ENCODE measurements around the gene GRIK3. TPM values are rescaled to one million over a fixed set of nuclear protein-coding genes. Genes with fewer than 3 reads are reported as not detected.

Gene GRIK3
- total RNA-seq, 6 experiments from 2014 or later, result 0.07 TPM; not detected in 5

DNA sequence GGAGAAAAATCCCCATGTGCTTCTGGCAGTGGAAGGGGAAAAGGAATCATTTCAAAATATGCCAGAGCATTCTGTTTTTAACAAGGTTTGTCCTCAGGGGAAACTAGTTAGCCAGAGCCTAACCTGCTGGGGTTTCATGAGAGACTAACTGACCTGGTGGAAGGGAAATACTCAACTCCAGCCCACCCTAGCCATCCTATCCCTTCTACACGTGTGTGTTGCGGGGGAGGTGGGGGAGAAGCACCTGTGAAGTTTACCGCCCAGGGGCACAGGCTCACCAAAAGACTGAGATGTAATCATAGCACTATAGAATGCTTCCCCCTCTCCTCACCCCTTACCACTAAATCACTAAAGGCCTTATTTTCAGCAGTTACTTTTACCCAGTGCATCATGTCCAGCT is 139.5 kb downstream of the GRIK3 start:
- WGBS (ENCODE audit: insufficient coverage, low coverage, low lambda C conversion rate, missing lambda C conversion rate), result 24% methylated on average over 3 of the region's 3 CpGs

DNA sequence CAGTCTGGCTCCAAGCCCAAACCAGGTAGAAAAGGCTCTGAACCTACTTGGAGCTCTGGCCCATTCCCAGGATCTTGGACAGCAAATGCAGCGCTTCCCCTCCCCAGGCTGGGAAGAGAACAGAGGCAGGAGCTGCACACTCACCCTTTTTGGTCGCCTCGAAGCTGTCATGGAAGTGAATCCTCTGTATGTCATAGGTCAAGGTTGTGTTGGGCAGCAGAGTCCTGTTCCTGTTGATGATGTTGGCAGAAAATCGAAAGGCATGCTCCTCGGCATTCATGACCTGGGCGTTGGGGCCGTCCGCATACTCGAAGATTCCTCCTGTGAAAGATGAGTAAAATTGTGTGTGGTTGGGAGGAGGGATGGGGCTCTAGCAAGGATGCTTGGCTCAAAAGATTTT is 143.5 kb downstream of the GRIK3 start:
- Histone ChIP-seq H3K4me1 (no peaks in the 10 kb centered on the region), H3K27me3 (no peaks in the 10 kb centered on the region), H3K36me3 (no peaks in the 10 kb centered on the region), H3K27ac (no peak overlapping the region), H3K4me3 (no peak overlapping the region), H3K9me3 (no peaks in the 10 kb centered on the region)
- ATAC-seq (no peak), DNase-seq (no peak)
- WGBS (ENCODE audit: insufficient coverage, low coverage, low lambda C conversion rate, missing lambda C conversion rate), result 48% methylated on average over 6 of the region's 9 CpGs
- intact Hi-C loops (cut with DNase I), result no loop called here
- TF ChIP-seq, protein P1, sequence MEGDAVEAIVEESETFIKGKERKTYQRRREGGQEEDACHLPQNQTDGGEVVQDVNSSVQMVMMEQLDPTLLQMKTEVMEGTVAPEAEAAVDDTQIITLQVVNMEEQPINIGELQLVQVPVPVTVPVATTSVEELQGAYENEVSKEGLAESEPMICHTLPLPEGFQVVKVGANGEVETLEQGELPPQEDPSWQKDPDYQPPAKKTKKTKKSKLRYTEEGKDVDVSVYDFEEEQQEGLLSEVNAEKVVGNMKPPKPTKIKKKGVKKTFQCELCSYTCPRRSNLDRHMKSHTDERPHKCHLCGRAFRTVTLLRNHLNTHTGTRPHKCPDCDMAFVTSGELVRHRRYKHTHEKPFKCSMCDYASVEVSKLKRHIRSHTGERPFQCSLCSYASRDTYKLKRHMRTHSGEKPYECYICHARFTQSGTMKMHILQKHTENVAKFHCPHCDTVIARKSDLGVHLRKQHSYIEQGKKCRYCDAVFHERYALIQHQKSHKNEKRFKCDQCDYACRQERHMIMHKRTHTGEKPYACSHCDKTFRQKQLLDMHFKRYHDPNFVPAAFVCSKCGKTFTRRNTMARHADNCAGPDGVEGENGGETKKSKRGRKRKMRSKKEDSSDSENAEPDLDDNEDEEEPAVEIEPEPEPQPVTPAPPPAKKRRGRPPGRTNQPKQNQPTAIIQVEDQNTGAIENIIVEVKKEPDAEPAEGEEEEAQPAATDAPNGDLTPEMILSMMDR (IDR thresholded peaks at IDR 0.05), result no peak
- TF ChIP-seq POLR2A (IDR thresholded peaks at IDR 0.05), result no peak

More for the DNA sequence above, 139.5 kb downstream of the GRIK3 start:
- Histone ChIP-seq H3K36me3 (no peaks in the 10 kb centered on the region), H3K27me3 (no peaks in the 10 kb centered on the region), H3K4me3 (no peak overlapping the region), H3K9me3 (no peaks in the 10 kb centered on the region), H3K27ac (no peak overlapping the region), H3K4me1 (no peaks in the 10 kb centered on the region)
- TF ChIP-seq, protein P1 (IDR thresholded peaks at IDR 0.05), result no peak
- no peak for TF ChIP-seq POLR2A (IDR thresholded peaks at IDR 0.05)
- intact Hi-C loops (cut with DNase I), result no loop called here
- no peak for DNase-seq
- no peak for ATAC-seq

DNA sequence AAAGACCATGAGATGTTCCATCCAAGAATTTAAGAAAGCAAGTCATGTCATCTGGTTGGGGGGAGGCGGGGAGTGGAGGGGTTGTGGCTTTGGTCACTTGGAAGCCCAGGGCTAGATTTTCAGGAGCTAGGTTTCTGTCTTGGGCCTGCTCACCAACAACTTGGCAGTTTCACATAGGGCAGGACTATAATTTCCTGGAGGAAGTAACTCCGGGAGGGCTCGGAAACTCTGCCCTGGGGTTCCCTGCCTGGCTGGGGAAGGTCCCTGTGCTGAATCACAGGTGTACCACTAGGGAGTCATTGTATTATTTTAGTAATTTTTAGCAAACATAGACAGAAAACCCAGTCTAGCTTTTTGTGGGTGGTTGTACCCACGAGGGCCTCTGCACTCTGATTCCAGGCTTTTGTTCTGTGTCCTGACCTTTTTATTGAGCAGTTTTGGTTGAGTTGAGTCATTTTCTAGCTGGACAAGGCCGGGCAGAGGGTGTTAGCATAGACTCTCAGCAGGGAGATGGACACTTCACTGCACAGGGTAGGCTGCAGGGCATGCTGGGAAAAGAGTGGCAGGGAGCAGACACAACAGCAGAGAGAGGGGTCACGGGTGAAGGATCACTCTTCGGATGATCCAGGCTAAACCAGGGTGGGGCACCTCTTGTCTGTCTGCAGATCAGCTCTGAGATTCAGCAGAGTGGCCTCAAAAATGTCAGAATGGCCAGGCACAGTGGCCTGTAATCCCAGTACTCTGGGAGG is 144.7 kb downstream of the GRIK3 start:
- H3K36me3 ChIP-seq, result no peaks in the 10 kb centered on the region
- intact Hi-C loops (cut with DNase I), result no loop called here
- no peak for ATAC-seq
- 54% methylated on average over 4 of the region's 7 CpGs for WGBS (ENCODE audit: insufficient coverage, low coverage, low lambda C conversion rate, missing lambda C conversion rate)
- H3K9me3 ChIP-seq, result no peaks in the 10 kb centered on the region
- H3K4me3 ChIP-seq, result no peak overlapping the region
- H3K27me3 ChIP-seq, result no peaks in the 10 kb centered on the region
- H3K27ac ChIP-seq, result no peak overlapping the region
- no peak for DNase-seq
- TF ChIP-seq POLR2A (IDR thresholded peaks at IDR 0.05), result no peak
- TF ChIP-seq, protein P1 (IDR thresholded peaks at IDR 0.05), result no peak
- no peaks in the 10 kb centered on the region for H3K4me1 ChIP-seq

GRCh38 chr1:36888811-36889477 is 145.4 kb downstream of the GRIK3 start:
- H3K27ac ChIP-seq, result no peak overlapping the region
- H3K4me3 ChIP-seq, result no peak overlapping the region
- 69% methylated on average over 7 of the region's 7 CpGs for WGBS (ENCODE audit: insufficient coverage, low coverage, low lambda C conversion rate, missing lambda C conversion rate)
- TF ChIP-seq, protein P1 (IDR thresholded peaks at IDR 0.05), result no peak
- no peak for TF ChIP-seq POLR2A (IDR thresholded peaks at IDR 0.05)
- H3K36me3 ChIP-seq, result no peaks in the 10 kb centered on the region
- no peaks in the 10 kb centered on the region for H3K9me3 ChIP-seq
- no peak for ATAC-seq
- H3K27me3 ChIP-seq, result no peaks in the 10 kb centered on the region
- intact Hi-C loops (cut with DNase I), result no loop called here
- no peak for DNase-seq
- no peaks in the 10 kb centered on the region for H3K4me1 ChIP-seq

All from right lobe of liver (tissue), 6 donors.